Measurements from ENCODE around the gene BANF1. TPM values are rescaled to one million over a fixed set of nuclear protein-coding genes. Genes with fewer than 3 reads are reported as not detected.

BANF1 gene
- total and polyA plus RNA-seq, 2 of the 13 experiments (the other 11 are each of a cell fraction or from before 2014, with no cell fraction given) = 40.5 to 86.5 TPM

DNA sequence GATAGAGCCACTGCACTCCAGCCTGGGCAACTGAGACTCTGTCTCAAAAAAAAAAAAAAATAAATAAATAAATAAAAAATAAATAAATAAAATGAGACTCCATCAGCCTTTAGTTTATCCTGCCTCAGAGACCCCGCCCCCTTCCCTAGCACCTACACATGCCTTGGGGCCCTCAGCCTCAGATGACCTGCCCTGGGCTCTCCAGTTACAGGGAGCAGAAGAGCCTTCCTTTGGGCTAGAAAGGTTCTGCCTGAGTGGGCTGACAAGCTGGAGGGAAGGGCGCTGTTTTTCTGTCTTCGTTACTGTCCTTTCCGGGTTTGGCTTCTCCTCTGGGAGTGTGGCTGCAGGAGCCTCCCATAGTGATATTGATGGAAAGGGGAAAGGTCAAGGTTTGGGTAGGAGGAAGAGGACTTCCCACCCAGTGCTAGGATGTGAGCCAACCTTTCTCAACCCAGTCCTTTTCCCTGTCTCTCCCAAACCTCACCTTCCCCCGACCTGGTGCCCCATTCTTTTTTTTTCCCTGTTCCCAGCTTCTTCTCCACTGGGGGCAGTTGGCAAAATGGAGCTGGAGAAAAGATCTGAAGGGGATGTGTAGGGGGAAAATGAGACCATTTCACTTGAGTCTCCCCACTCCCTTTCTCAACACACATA is 48.4 kb downstream of the BANF1 start (continued):
- TF ChIP-seq KDM3A (CRISPR knock-in tag; IDR thresholded peaks at IDR 0.05; ENCODE audit: low read depth) = no peak
- TF ChIP-seq NR3C1 (CRISPR knock-in tag; IDR thresholded peaks at IDR 0.05) = no peak
- peak; percentile 53; the same call in 1 of the 2 replicates for TF ChIP-seq NR2F6 (IDR thresholded peaks at IDR 0.05)
- TF ChIP-seq NR2F6 (CRISPR knock-in tag; IDR thresholded peaks at IDR 0.05) = peak; percentile 57; the same call in 1 of the 2 replicates
- no peak for TF ChIP-seq FOXK1 (CRISPR knock-in tag; IDR thresholded peaks at IDR 0.05; ENCODE audit: borderline replicate concordance, low read depth)
- no peak for TF ChIP-seq ZBTB1 (CRISPR knock-in tag; IDR thresholded peaks at IDR 0.05; ENCODE audit: borderline replicate concordance)
- TF ChIP-seq NR2F1 (CRISPR knock-in tag; IDR thresholded peaks at IDR 0.05) = 0 out of 4 replicates have a peak, but pooled peaks of 1 of the 2 experiments have one; percentile 18
- no peak for TF ChIP-seq ELF4 (CRISPR knock-in tag; IDR thresholded peaks at IDR 0.05; ENCODE audit: borderline replicate concordance)
- TF ChIP-seq, protein P1, sequence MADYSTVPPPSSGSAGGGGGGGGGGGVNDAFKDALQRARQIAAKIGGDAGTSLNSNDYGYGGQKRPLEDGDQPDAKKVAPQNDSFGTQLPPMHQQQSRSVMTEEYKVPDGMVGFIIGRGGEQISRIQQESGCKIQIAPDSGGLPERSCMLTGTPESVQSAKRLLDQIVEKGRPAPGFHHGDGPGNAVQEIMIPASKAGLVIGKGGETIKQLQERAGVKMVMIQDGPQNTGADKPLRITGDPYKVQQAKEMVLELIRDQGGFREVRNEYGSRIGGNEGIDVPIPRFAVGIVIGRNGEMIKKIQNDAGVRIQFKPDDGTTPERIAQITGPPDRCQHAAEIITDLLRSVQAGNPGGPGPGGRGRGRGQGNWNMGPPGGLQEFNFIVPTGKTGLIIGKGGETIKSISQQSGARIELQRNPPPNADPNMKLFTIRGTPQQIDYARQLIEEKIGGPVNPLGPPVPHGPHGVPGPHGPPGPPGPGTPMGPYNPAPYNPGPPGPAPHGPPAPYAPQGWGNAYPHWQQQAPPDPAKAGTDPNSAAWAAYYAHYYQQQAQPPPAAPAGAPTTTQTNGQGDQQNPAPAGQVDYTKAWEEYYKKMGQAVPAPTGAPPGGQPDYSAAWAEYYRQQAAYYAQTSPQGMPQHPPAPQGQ (CRISPR knock-in tag; IDR thresholded peaks at IDR 0.05; ENCODE audit: borderline replicate concordance) = no peak

DNA sequence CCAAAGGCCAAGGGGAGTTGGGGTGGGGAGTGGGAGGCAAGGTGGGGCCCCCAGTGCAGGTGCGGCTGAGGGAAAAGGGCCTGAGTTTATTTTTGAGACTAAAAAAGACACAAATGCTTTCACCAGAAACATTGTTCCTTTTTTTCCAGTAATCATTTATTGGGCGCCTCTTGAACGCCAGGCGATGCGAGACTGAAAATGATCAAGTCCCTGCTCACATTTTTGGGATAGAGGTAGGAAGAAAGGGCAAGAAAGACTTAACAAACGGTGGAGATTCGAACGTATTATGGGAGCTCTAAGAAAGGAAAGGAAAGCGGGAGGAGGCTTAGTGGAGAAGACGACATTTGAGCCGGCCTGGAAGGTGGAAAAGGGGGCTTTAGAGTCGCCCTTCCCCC is 49.1 kb downstream of the BANF1 start:
- H3K9me3 ChIP-seq (ENCODE audit: low read length) = no peaks in the 10 kb centered on the region
- peak overlapping the region; percentile 82 for H3K9ac ChIP-seq (ENCODE audit: insufficient read depth, low read depth, low read length)
- no peak for DNase-seq (ENCODE audit: low spot score)
- peak overlapping the region; percentile 69 to 93 (median 78) for H3K4me3 ChIP-seq (replicated peaks in 1 of 3; ENCODE audit: insufficient read depth in 1 of 3, low read depth in 2 of 3, low read length in 3 of 3)
- intact Hi-C loops (cut with micrococcal nuclease; ENCODE audit: unreplicated experiment) = no loop called here
- TSS peak; percentile 98 for BruUV-seq (replicated peaks)
- 2% methylated on average over 11 of the region's 12 CpGs for WGBS (ENCODE audit: low lambda C conversion rate)
- in situ Hi-C loops (cut with HindIII; ENCODE audit: extremely low pct_ligation_motif_present, low pct_unique_long_range_greater_than_20kb) = no loop called here
- no peaks in the 10 kb centered on the region for H4K20me1 ChIP-seq (ENCODE audit: insufficient read depth, low read length)
- peak overlapping the region; percentile 79 for H3K27ac ChIP-seq (ENCODE audit: extremely low read length, insufficient read depth, low read length)
- peaks cover 40% of the 10 kb centered on the region for H3K4me1 ChIP-seq (ENCODE audit: insufficient read depth, low read length)
- no peak for ATAC-seq
- H3K79me2 ChIP-seq (ENCODE audit: insufficient read depth, low read length) = peaks cover 24% of the 10 kb centered on the region
- CTCF ChIA-PET (ENCODE audit: low intra/inter-chr PET ratio, low total read pairs) = no interaction called here
- peaks cover 9 to 15% of the 10 kb centered on the region in 2 experiments for H3K36me3 ChIP-seq (replicated peaks in 1 of 2; ENCODE audit: control insufficient read depth in 1 of 2, insufficient read depth in 2 of 2, low read length in 2 of 2)
- H3K4me2 ChIP-seq (ENCODE audit: low read depth, low read length) = peak overlapping the region; percentile 96
- no peak for FAIRE-seq
- no peak overlapping the region for H2AFZ ChIP-seq (ENCODE audit: low read length)
- TF ChIP-seq MTA1 (CRISPR knock-in tag; IDR thresholded peaks at IDR 0.05; ENCODE audit: borderline replicate concordance) = no peak
- 0 out of 2 replicates have a peak, but pooled peaks have one; percentile 0 for TF ChIP-seq ZNF746 (CRISPR knock-in tag; IDR thresholded peaks at IDR 0.05)
- no peak for TF ChIP-seq TCF12 (IDR thresholded peaks at IDR 0.05)
- TF ChIP-seq TCF12 (CRISPR knock-in tag; IDR thresholded peaks at IDR 0.05) = no peak
- TF ChIP-seq ZBTB20 (CRISPR knock-in tag; IDR thresholded peaks at IDR 0.05; ENCODE audit: borderline replicate concordance, low read depth) = no peak
- H3K27me3 ChIP-seq (ENCODE audit: control insufficient read depth in 1 of 2, insufficient read depth in 2 of 2, low read length in 2 of 2) = peaks cover 0 to 29% of the 10 kb centered on the region in 2 experiments; a peak in 4 of 5 replicates
- POLR2A ChIA-PET = interaction anchor here (1.0 to 4.8 kb wide), 14 partner anchors 9 to 398 kb away, joined by 3 to 40 read pairs (median 8); partner anchors contain the start of genes BANF1, CCDC85B, CFL1 and EIF1AD

All from HepG2 (cell line).